Measurements from ENCODE around the gene VSIG10.
"Not testable (repeated sequence)": the region's sequence is repeated elsewhere in the genome, so short reads cannot be mapped to it uniquely, and the experiment has no call there.

Gene VSIG10

GRCh38 chr12:118033902-118034301, 69.9 kb downstream of the VSIG10 start:
- DNase-seq (ENCODE audit: low read depth) = peak; percentile 59

- DNase-seq (ENCODE audit: low read depth) = no peak
These were observed 70.5 kb downstream of the VSIG10 start for GRCh38 chr12:118033323-118033722.

- no peak for DNase-seq (ENCODE audit: low read depth)
These were observed 71.6 kb downstream of the VSIG10 start for GRCh38 chr12:118032188-118032587.

- DNase-seq (ENCODE audit: low read depth) = no peak
These were observed 74.6 kb downstream of the VSIG10 start for GRCh38 chr12:118029166-118029565.

GRCh38 chr12:118025168-118025567, 78.6 kb downstream of the VSIG10 start:
- DNase-seq (ENCODE audit: low read depth) = no peak

GRCh38 chr12:118023301-118023860, 80.4 kb downstream of the VSIG10 start:
- no peak for DNase-seq (ENCODE audit: low read depth)

- no peak for DNase-seq (ENCODE audit: low read depth)
These were observed 81.1 kb downstream of the VSIG10 start for GRCh38 chr12:118022728-118023109.

- DNase-seq (ENCODE audit: low read depth) = not testable (repeated sequence)
These were observed 81.6 kb downstream of the VSIG10 start for GRCh38 chr12:118022097-118022727.

- no peak for DNase-seq (ENCODE audit: low read depth)
These were observed 83.8 kb downstream of the VSIG10 start for GRCh38 chr12:118020036-118020435.

- DNase-seq (ENCODE audit: low read depth) = no peak
These were observed 85.9 kb downstream of the VSIG10 start for GRCh38 chr12:118017926-118018325.

GRCh38 chr12:118016424-118017264, 87.2 kb downstream of the VSIG10 start, which contains the start of gene RFC5:
Gene RFC5, plus strand, starts transcription at chr12:118016703. Its CDS starts 125 bp downstream, at chr12:118016828.
- DNase-seq (ENCODE audit: low read depth) = peak; percentile 53

- no peak for DNase-seq (ENCODE audit: low read depth)
These were observed 87.9 kb downstream of the VSIG10 start for GRCh38 chr12:118015944-118016343.

- DNase-seq (ENCODE audit: low read depth) = no peak
These were observed 88.5 kb downstream of the VSIG10 start for GRCh38 chr12:118015306-118015705.
